Measurements from ENCODE around the gene FCHSD2.

DNA sequence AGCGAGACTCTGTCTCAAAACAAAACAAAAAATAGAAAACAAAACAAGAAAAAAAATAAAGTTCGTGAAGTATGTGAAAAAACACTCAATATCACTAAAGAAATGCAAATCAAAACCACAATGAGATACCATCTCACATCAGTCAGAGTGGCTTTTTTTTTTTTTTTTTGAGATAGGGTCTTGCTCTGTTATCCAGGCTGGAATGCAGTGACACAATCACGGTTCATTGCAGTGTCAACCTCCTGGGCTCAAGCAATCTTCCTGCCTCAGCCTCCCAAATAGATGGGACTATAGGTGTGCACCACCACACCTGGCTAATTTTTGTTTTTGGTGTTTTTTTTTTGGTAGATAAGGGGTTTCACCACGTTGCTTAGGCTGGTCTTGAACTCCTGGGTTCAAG, 290.4 kb downstream of the FCHSD2 start:
- TF ChIP-seq, protein P1, sequence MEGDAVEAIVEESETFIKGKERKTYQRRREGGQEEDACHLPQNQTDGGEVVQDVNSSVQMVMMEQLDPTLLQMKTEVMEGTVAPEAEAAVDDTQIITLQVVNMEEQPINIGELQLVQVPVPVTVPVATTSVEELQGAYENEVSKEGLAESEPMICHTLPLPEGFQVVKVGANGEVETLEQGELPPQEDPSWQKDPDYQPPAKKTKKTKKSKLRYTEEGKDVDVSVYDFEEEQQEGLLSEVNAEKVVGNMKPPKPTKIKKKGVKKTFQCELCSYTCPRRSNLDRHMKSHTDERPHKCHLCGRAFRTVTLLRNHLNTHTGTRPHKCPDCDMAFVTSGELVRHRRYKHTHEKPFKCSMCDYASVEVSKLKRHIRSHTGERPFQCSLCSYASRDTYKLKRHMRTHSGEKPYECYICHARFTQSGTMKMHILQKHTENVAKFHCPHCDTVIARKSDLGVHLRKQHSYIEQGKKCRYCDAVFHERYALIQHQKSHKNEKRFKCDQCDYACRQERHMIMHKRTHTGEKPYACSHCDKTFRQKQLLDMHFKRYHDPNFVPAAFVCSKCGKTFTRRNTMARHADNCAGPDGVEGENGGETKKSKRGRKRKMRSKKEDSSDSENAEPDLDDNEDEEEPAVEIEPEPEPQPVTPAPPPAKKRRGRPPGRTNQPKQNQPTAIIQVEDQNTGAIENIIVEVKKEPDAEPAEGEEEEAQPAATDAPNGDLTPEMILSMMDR (IDR thresholded peaks at IDR 0.05): no peak
- TF ChIP-seq EP300 (IDR thresholded peaks at IDR 0.05) (no peak), POLR2AphosphoS5 (IDR thresholded peaks at IDR 0.05) (no peak)

Data from gastroesophageal sphincter (tissue), 3 donors.